GM21447 (cell line): Measurements from ENCODE around the gene EBF4.
"Not testable (repeated sequence)": the region's sequence is repeated elsewhere in the genome, so short reads cannot be mapped to it uniquely, and the experiment has no call there.

ENCODE experiments used
- ATAC-seq: cut with Tn5 transposase; IDR thresholded peaks from one replicate; pipeline ENCODE4 v1.9.1; 2021; ENCODE audit not compliant: unreplicated experiment

Gene EBF4

DNA sequence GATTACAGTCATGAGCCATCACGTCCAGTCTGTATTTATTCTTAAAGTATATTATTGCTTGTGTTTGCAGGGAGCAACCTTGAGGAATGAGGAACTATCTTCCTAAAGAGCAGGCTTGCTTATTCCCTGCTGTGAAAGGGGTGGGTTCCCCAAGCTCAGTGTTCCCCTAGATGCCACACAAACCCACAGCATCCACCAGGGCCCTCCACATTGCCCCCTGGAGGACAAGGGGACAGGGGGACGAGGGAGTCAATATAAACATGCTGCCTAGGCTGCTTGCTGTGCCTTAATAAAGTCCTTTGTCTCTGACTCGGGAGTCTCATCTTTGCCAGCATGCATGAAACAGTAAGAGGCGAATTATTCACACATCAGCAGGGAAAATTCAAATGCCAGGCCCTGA, 20.6 kb upstream of the EBF4 start:
- ATAC-seq = no peak

DNA sequence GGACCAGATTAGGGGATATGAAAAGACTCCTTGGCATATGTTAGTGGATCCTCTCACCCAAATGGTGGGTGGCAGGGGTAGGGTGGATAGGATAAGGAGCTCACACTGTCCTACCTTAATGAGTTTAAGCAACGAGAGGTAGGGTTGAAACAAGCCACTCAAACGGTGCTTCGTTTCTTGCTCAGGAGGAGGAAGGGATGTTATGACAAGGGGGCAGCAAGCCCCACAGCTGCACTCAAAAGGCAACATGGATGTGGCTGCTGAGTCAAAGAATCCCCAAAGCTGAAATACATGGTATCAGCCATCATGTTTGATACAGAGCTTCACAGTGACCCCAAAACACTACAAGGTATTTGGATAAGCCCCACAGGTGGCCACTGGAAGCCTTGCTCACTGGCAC, 20.1 kb upstream of the EBF4 start:
- ATAC-seq = no peak

DNA sequence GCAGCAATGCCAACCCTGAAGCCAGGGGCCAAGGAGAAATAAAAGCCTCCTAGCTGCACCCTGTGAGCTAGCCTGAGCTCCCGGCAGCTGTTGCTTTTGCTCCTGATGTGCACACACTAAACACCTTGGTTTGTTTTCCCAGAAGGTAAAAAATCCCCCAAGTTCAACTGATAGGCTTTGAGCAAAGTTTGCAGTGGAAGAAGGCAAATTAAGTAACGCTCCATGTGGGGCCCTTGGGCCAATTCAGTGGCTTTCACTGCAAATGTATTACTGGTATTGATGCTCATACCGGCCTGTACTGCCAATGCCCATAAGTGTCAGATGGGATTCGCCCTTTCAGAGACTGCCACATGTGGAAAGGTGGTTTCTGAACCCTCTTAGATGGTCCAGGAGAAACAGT, 19.1 kb upstream of the EBF4 start:
- ATAC-seq = no peak

DNA sequence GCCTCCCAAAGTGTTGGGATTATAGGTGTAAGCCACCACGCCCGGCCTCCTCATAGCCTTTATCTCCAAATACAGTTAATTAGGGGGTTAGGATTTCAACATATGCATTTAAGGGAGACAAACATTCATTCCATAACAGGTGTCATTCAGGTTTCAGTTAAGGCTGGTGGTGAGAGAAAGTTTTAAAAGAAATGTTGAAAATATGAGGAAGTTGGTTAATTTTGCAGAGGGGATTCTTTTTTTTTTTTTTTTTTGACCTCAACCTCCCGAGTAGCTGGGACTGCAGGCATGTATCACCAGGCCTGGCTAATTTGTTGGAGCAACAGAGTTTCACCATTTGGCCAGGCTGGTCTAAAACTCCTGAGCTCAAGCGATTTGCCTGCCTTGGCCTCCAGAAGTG, 12.5 kb upstream of the EBF4 start:
- ATAC-seq = no peak

DNA sequence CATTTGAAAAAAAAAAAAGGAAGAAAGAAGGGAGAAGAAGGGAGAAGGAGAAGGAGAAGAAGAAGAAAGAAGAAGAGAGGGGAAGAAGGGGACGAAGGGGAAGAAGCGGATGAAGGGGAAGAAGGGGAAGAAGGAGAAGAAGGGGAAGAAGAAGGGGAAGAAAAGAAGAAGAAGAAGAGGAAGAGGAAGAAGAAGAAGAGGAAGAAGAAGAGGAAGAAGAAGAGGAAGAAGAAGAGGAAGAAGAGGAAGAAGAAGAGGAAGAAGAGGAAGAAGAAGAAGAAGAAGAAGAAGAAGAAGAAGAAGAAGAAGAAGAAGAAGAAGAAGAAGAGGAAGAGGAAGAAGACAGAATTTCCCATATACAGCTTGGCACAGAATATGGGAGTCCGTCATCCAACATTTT, 10.5 kb upstream of the EBF4 start:
- not testable (repeated sequence) for ATAC-seq

DNA sequence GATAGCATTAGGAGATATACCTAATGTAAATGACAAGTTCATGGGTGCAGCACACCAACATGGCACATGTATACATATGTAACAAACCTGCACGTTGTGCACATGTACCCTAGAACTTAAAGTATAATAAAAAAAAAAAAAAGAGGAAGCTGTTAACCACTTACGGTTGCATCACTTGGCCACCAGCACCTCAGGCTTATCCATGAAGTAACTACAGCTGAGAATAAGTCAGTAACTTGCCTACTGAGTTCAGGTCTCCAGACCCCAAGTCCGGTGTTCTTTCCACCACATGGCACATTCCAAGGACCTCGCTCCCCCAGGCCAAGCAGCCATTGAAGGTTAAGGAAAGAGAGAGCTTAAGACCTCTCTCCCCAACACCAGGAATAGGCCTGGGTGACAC, 7.8 kb upstream of the EBF4 start:
- not testable (repeated sequence) for ATAC-seq

DNA sequence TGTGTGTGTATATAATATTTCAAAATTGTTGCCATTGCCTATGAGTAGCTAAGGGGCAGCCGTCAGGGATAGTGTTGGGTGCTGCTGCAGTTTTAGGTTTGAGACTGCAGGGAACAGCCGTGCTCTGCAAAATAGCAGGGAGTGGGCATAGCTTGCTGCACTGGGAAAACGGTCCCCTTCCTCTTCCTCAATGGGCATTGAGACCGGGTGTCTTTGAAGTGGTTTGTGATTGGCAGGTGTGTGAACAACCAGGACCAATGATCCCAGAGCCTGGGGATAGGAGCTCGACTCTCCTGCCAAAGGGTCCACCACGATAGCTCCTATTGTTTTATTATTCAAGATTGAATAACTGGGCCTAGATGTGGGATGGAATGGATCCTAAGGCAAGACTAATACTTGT, 5.1 kb upstream of the EBF4 start:
- no peak for ATAC-seq

DNA sequence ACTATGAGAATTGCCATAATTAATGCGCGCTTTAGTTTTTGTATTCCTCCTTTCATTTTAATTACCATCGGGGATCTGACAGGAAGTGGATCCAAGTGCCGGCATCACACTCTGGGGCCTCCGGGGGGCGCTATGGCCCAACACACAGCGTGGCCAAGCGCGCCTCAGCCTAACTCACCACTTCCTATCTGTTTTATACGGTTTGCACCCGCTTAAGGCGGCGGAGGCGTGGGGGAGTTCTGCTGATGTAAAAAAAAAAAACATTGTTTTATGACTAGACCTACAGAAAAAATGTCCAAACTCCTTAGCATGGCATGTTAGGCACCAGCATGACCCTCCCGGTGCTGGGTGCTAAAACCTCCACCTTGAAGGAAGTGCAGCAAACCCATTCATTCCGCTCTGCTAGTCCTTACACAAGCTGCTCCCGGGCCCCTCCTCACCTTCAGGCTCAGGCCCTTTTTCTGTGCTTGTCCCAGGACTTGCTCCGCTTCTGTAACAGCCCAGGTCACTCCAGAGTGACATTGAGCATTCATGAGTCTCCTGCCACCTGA, 4.5 kb upstream of the EBF4 start:
- no peak for ATAC-seq

DNA sequence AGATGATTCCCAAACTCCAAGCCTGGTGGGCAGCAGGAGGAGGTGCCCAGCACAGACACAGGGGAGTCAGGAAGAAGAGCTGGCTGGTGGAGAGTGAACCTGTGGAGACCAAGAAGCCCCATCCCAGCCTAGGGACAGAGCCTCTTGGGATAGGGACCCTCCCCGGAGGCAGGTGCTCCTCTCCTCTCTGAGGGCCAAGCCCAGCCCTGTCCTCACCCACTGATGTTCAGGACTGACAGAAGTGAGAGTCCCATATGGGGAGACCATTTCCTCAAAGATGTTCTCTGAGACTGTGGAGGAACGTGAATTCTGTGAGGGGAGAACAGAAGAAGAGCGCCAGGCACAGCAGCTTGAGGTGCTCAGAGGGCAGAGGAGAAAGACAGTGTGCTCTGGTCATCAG, 2.4 kb upstream of the EBF4 start:
- no peak for ATAC-seq

DNA sequence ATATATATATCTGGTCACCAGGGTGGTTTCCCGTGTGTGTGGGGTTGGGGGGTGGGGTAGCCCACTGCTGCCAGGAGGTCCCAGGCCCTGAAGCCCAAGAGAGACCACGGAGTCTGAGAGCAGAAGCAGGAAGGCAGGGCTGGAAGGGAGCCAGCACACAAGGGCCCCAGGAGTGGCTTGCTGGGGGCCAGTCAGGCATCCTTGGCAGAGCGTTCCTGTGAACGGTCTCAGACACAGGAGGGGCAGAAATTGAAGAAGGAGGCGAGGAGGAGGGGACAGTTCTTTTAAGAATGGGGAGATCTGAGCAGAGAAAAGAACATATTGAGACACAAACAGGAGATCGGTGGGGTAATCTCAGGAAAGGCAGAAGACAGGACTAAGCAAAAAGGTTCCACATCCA, 1.9 kb upstream of the EBF4 start:
- no peak for ATAC-seq

DNA sequence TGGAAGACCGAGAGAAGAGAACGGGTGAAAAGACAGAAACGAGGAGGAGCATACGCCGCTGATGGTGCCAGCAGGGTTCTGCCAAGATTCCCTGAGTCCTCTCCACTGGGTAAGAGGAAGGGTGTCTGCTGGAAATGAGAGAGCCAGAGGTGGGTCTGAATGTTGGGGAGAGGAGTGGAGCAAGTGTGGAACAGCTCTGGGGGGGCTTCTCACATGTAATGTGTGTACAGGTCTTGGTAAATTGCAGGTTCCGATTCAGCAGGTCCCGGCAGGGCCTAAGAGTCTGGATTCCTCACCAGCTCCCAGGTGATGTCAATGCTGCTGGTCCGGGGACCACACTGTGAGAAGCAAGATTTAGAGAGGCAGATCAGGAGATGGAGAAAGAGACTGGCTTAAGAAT, 1.5 kb upstream of the EBF4 start:
- no peak for ATAC-seq

DNA sequence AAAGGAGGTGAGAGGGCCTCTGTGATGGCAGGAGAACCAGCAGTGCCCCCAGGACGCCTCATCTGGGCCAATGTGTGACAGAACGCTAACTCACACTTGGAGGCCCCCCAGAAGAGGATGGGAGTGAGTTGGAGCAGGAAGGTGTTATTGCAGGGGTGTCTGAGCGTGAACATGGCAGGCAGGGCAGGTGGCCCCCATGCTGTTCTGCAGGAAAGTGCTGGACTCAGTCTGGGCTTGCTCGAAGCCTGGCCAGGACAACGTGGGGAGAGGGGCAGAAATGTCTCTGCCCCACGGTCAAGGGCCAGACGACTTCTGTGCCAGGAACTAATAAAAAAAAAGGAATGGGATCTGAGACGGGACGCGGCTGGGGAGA, 931 bp upstream of the EBF4 start:
- ATAC-seq = no peak

DNA sequence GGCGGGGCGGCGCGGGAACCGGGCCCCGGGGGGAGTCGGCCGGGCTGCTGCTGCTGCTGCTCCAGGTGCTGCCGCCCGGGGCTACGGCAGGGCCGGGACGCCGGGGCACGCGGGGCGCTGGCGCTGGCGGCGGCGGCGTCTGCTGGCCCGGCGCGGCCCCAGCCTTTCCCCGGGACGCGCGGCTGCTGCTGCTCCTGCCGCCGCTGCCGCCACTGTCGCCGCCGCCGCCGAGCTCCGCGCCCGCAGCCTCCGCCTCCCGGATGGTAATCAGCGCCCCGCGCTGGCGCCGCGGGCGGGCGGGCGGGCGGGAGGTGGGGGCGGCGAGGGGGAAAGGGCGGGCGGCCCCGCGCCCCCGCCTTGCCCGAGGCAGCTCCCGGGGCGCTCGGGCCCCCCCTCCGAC, 306 bp downstream of the EBF4 start:
- no peak for ATAC-seq

DNA sequence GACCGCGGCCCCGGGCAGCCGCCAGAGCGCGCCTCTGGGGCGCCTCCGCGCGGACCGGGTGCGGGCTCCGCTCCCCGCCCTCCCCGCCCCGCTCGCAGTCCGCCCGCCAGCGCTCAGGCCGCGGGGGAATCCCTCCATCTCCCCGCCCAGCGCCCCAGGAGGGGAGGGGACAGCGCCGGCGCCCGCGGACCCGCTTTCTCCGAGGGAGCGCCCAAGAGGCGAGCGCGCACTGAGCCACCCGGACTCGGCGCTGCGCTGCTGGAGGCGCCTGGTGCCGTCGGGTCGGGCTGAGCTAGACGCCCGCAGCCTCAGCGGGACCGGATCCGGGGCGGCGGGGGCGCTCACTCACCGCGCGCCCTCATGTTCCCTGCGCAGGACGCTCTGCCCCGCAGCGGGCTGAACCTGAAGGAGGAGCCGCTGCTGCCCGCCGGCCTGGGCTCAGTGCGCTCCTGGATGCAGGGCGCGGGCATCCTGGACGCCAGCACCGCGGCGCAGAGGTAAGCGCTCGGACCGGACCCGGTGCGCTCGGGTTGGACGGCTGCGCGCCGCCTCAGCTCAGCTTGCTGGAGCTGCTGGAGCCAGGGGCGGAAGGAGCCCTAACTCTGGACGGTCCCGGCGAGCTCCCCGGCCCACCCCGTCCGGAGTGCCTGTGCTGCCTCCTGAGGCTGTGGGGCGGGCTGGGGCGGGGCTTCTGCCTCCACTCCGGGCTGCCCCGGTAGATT, 867 bp downstream of the EBF4 start:
- ATAC-seq = no peak

DNA sequence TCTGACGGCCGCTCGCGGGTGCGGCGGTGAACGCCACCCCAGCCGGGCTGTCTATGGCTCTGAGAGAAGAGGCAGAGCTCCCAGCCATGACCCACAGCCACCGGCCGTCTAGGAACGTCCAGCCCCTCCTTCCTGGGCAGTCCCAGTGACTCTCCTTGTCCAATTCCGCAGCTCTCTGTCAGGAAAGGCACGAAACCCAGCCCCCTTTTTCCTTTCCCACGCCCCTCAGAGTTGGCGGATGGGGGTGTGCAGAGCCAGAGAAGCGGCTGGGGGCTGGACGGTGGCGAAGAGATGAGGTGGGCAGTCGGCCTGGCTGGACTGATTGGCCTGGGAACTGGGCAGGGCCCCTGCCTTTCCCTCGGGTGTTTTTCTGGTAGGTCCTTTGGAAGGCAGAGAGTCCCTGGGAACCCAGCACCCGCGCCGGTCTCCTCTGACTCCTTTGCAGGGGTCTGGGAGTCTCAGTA, 1.5 kb downstream of the EBF4 start:
- no peak for ATAC-seq

DNA sequence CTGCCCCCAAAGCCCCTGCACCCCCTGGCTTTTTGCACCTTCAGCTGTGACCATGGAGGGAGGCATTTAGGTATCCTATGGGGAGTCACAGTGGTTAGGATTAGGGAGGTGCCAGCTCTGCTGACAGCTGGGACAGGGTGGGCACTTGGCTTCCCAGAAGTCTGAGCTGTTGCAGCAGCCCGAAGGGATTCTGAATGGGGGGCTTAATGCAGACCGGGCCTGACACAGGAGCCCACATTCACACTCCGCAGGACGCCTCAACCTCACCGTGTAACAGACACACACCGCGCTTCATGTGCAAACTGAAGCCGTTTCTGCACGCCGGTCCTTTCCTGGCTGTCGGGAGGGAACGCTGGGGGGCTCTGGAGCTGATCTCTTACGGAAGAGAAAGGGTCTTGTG, 1.9 kb downstream of the EBF4 start:
- ATAC-seq = no peak

DNA sequence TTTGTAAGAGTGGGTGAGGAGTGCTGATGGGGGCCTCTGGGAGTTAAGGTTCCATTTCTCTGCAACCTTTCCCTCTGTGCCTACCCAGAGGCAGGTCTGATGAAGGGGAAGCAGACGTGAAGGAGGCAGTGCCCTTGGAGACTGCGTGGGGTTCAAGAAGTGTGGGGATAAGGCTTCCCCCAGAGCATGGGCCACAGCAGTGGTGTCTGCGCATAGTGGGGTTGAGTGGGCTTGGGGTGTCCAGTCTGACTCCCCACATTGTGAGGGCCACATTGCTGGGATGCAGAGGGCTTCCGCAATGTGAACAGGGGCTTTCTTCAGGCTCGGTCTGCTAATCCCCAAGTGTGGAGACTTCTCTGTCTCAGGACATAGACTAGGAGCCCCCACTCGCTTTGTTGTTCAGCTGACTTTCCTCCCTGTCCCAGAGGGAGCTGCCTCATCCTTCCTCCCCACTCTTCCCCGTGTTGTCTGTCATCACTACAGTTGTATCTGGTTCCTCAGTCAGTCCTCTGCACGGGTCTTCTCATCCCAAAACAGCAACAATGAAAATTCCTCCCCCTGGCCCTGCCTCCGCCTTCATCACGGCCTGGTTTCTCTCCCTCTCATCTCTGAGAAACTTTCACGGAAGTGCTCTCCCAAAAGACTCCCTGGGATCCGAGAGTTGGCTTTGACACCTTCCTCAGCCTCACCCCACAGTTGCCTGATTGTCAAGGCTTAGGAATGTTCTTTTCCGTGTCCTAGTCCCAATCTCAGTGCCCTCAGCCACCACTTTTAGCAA, 2.8 kb downstream of the EBF4 start:
- no peak for ATAC-seq

DNA sequence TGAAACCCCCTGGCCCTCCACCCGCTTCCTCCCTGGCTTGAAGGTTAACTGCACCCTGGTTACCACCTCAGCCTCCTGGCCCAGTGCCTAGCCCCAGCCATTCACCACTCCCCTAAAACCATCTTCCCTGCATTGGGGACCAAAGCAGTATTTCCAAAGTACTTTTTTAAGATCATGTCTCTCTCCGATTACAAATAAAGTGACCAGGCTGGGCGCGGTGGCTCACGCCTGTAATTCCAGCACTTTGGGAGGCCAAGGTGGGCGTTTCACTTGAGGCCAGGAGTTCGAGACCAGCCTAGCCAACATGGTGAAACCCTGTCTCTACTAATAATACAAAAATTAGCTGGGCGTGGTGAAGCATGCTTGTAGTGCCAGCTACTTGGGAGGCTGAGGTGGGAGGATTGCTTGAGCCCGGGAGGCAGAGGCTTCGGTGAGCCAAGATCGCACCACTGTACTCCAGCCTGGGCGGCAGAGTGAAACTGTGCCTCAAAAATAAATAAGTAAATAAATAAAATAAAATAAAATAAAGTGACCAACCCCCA, 3.5 kb downstream of the EBF4 start:
- not testable (repeated sequence) for ATAC-seq

DNA sequence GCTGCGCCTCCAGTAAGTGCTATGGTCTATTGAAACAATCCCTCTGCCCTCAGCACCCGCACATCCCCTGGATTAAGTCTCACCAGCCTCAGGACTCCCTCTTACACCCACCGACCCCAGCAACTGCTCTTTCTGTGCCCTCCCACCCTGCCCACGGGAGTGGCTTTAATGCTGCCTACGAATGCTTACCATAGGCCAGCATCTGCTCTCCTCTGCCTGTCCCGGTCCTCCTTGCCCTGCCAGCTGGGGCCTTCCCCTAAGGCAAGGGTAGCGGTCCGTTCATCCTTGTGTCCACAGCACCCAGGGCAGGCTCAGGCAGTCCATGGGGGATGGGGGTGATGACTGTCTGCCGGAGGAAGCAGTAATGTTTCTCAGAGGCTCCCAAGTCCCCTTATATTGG, 4.1 kb downstream of the EBF4 start:
- no peak for ATAC-seq

DNA sequence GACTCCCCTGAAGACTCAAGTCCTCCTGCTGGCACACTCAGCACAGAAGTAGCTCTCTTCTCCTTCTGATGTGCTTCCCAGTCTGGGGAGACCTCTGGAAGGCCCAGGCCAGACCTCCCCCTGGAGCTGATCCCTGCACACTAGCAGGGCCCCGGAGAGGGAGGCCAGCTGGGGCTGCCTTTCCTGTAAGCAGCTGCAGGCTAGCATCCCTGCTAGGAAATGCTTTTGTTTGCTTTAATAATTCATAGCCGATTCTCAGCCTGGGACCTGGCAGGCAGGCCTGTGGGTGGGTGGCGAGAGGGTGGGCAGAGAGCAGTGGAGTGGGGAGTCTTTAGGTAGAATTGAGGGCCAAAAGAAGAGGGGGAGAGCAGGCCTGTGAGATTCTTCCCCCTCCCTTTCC, 5.2 kb downstream of the EBF4 start:
- no peak for ATAC-seq

DNA sequence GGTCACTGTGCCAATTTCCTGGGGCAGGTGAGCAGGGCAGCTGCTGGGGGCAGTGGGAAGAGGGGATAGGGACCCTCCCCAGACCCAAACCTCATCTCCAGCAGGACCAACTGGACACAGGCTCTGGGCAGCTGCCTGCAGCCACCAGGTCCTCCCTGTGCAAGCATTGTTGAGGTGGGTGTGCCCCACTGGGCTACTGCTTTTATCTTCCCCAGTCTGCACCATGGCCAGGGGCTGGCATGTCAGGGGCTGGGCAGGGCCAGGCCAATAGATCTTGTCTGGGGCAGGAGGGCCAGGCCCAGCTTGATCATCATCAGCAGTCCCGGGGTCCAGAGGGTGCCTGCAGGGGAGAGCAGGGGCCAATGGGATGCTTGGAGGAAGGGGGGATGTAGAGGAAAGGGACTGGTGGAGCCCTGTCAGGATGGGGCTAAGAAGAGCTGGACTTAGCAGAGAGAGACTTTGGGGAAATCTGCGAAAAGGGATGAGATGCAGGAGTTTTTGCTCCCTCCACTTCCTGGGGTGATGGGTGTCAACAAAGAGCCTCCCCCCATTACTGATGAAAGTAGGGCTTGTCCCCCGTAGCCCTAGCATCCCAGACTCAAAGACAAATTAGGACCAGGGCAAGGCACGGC, 5.7 kb downstream of the EBF4 start:
- no peak for ATAC-seq

DNA sequence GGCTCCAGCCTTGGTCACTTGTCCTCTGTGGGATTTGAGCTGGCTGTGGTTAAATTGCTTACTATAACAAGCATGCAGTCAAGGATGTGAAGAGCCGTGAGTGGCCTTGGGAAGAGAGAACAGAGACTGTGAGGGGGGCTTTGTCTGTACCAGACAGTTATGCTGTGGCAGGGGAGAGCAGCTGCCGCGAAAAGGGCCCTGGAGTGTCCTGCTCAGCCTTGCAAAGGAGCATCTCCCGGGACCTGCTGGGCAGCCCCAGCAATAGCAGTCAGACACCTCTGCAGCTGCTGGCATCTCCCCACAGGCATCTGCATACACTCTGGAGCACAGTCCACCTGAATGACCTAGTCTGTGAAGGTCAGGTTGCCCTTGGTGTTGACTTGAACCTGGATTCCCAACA, 6.3 kb downstream of the EBF4 start:
- no peak for ATAC-seq
